ENCODE data around the gene SLC47A1.

The SLC47A1 gene

DNA sequence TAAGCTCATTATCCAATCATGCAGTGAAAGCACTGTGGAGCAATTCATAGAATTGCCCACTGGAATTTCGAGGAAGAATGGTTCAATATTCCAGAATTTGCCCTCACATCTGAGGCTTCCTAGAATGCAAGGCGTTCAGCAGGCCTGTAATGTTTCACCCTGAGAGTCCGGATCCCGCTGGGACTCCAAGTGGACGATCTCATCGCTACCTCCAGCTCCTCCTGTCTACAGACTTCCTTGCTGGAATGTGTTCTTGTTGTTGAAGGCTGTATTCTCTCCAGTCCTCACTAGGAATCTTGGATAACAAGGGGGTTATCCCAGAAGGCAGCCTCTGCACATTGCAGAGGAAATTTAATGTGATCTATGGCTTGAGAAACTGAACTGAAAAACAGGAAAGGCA lies 7.8 kb downstream of the SLC47A1 start:
- Histone ChIP-seq H3K27me3 (replicated peaks; ENCODE audit: control insufficient read depth, insufficient read depth, low read length) (no peaks in the 10 kb centered on the region), H3K4me3 (replicated peaks; ENCODE audit: low read depth, low read length) (no peak overlapping the region), H3K36me3 (ENCODE audit: control insufficient read depth, insufficient read depth, low read length) (no peaks in the 10 kb centered on the region)
- DNase-seq (ENCODE audit: extremely low read depth, insufficient read length) = no peak
- TF ChIP-seq, protein P1, sequence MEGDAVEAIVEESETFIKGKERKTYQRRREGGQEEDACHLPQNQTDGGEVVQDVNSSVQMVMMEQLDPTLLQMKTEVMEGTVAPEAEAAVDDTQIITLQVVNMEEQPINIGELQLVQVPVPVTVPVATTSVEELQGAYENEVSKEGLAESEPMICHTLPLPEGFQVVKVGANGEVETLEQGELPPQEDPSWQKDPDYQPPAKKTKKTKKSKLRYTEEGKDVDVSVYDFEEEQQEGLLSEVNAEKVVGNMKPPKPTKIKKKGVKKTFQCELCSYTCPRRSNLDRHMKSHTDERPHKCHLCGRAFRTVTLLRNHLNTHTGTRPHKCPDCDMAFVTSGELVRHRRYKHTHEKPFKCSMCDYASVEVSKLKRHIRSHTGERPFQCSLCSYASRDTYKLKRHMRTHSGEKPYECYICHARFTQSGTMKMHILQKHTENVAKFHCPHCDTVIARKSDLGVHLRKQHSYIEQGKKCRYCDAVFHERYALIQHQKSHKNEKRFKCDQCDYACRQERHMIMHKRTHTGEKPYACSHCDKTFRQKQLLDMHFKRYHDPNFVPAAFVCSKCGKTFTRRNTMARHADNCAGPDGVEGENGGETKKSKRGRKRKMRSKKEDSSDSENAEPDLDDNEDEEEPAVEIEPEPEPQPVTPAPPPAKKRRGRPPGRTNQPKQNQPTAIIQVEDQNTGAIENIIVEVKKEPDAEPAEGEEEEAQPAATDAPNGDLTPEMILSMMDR (IDR thresholded peaks at IDR 0.05; ENCODE audit: insufficient read depth, low read length, poor library complexity, severe bottlenecking) = no peak

DNA sequence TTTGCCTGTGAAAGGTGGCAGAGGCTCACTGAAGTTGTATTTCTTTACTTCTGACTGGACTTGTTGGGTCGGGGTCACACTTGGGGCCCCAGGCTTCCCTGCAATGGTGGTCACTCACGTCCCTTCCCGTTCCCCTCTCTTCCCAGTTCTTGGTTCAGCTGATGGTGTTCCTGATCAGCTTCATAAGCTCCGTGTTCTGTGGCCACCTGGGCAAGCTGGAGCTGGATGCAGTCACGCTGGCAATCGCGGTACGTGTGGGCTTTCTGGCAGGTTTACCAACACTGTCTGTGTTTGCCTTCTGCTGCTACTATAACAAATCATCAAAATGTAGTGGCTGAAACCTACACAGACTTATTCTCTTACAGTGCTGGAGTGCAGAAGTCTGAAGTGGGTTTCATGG lies 8.6 kb downstream of the SLC47A1 start:
- H3K36me3 ChIP-seq (ENCODE audit: control insufficient read depth, insufficient read depth, low read length) = no peaks in the 10 kb centered on the region
- TF ChIP-seq, protein P1 (IDR thresholded peaks at IDR 0.05; ENCODE audit: insufficient read depth, low read length, poor library complexity, severe bottlenecking) = no peak
- no peaks in the 10 kb centered on the region for H3K27me3 ChIP-seq (replicated peaks; ENCODE audit: control insufficient read depth, insufficient read depth, low read length)
- no peak overlapping the region for H3K4me3 ChIP-seq (replicated peaks; ENCODE audit: low read depth, low read length)
- DNase-seq (ENCODE audit: extremely low read depth, insufficient read length) = no peak

DNA sequence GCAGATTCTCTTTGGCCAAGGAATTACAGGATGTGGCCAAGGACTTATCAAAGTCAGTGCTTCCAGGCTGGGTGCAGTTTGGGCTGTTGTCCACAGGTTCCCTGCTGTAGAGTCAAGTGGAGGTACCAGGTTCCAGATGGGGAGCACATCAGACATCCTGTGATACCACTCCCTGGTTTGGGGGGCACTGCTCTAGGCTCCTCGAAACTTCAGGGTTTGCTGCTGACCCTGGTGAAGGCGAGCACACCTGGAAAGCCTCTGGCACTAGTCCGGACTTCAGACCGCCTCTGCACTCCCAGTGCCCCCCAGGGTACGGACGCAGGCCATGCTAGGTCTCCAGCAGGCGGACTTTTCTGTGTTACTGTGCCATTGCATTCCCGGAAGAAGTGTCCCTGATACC lies 10.7 kb downstream of the SLC47A1 start:
- no peaks in the 10 kb centered on the region for H3K27me3 ChIP-seq (replicated peaks; ENCODE audit: control insufficient read depth, insufficient read depth, low read length)
- H3K36me3 ChIP-seq (ENCODE audit: control insufficient read depth, insufficient read depth, low read length) = no peaks in the 10 kb centered on the region
- TF ChIP-seq, protein P1 (IDR thresholded peaks at IDR 0.05; ENCODE audit: insufficient read depth, low read length, poor library complexity, severe bottlenecking) = no peak
- H3K4me3 ChIP-seq (replicated peaks; ENCODE audit: low read depth, low read length) = no peak overlapping the region
- DNase-seq (ENCODE audit: extremely low read depth, insufficient read length) = no peak

- TF ChIP-seq, protein P1 (IDR thresholded peaks at IDR 0.05; ENCODE audit: insufficient read depth, low read length, poor library complexity, severe bottlenecking) = peak; percentile 43
- Histone ChIP-seq H3K4me3 (replicated peaks; ENCODE audit: low read depth, low read length) (no peak overlapping the region), H3K27me3 (replicated peaks; ENCODE audit: control insufficient read depth, insufficient read depth, low read length) (no peaks in the 10 kb centered on the region), H3K36me3 (ENCODE audit: control insufficient read depth, insufficient read depth, low read length) (no peaks in the 10 kb centered on the region)
- no peak for DNase-seq (ENCODE audit: extremely low read depth, insufficient read length)
Measured at GRCh38 chr17:19546289-19547065, 12.8 kb downstream of the SLC47A1 start.

- TF ChIP-seq, protein P1 (IDR thresholded peaks at IDR 0.05; ENCODE audit: insufficient read depth, low read length, poor library complexity, severe bottlenecking) = no peak
- H3K27me3 ChIP-seq (replicated peaks; ENCODE audit: control insufficient read depth, insufficient read depth, low read length) = no peaks in the 10 kb centered on the region
- H3K36me3 ChIP-seq (ENCODE audit: control insufficient read depth, insufficient read depth, low read length) = no peaks in the 10 kb centered on the region
- no peak overlapping the region for H3K4me3 ChIP-seq (replicated peaks; ENCODE audit: low read depth, low read length)
- no peak for DNase-seq (ENCODE audit: extremely low read depth, insufficient read length)
Measured at GRCh38 chr17:19549746-19550623, 16.3 kb downstream of the SLC47A1 start.
